Smooth muscle cell (in vitro differentiated cells): Measurements from ENCODE around the gene AGBL5. TPM values are rescaled to one million over a fixed set of nuclear protein-coding genes. Genes with fewer than 3 reads are reported as not detected.

Experiments
- DNase-seq: peaks from one replicate; lab custom pipeline; 2025; ENCODE audit not compliant: unreplicated experiment; lab: John Stamatoyannopoulos, UW
- H2AFZ ChIP-seq: fragments of 200-600 bp; sonication (generic); 2 replicates; pipeline ENCODE4 v1.6.0; 2016; ENCODE audit warnings: antibody characterized with exemption, low read depth, mild to moderate bottlenecking
- H3F3A ChIP-seq: fragments of 200-600 bp; sonication (generic); 2 replicates; pipeline ENCODE4 v1.6.0; 2017; ENCODE audit warnings: antibody characterized with exemption, low read depth
- H3K27ac ChIP-seq: fragments of 200-600 bp; sonication (generic); 2 replicates; pipeline ENCODE4 v1.5.1; 2016; ENCODE audit warnings: low read depth, mild to moderate bottlenecking
- H3K27me3 ChIP-seq: fragments of 200-600 bp; sonication (generic); 2 replicates; pipeline ENCODE4 v1.6.1; 2016; ENCODE audit warnings: low read depth, mild to moderate bottlenecking
- H3K36me3 ChIP-seq: fragments of 200-600 bp; sonication (generic); 2 replicates; pipeline ENCODE4 v1.5.1; 2016; ENCODE audit warnings: low read depth
- H3K4me1 ChIP-seq: fragments of 200-600 bp; sonication (generic); 2 replicates; pipeline ENCODE4 v1.5.1; 2016; ENCODE audit warnings: low read depth
- H3K4me2 ChIP-seq: fragments of 200-600 bp; sonication (generic); 2 replicates; pipeline ENCODE4 v1.6.0; 2016; ENCODE audit warnings: mild to moderate bottlenecking
- H3K4me3 ChIP-seq: fragments of 200-600 bp; sonication (generic); 2 replicates; pipeline ENCODE4 v1.5.1; 2016; ENCODE audit warnings: mild to moderate bottlenecking
- H3K79me2 ChIP-seq: fragments of 200-600 bp; sonication (generic); 2 replicates; pipeline ENCODE4 v1.6.0; 2016; ENCODE audit warnings: low read depth, mild to moderate bottlenecking
- H3K9ac ChIP-seq: fragments of 200-600 bp; sonication (generic); 2 replicates; pipeline ENCODE4 v1.6.0; 2016; ENCODE audit warnings: low read depth
- H3K9me3 ChIP-seq: fragments of 200-600 bp; sonication (generic); replicated peaks from 2 replicates; pipeline ENCODE4 v1.5.1; 2016; ENCODE audit warnings: low read depth
- H4K20me1 ChIP-seq: fragments of 200-600 bp; sonication (generic); 2 replicates; pipeline ENCODE4 v1.6.0; 2016; ENCODE audit warnings: low read depth
- CTCF ChIP-seq: fragments of 200-600 bp; sonication (generic); IDR thresholded peaks from 2 replicates; pipeline ENCODE4 v1.5.1; 2017; ENCODE audit warnings: borderline replicate concordance, mild to moderate bottlenecking, antibody characterized with exemption; ENCODE audit not compliant: insufficient read depth, poor library complexity, severe bottlenecking
- WGBS: methylation state at CpG from one replicate; pipeline ENCODE4 v1.1.7; 2016; ENCODE audit warnings: low lambda C conversion rate; 5-methylcytosine and 5-hydroxymethylcytosine counted together
- polyA plus RNA-seq: library from polyadenylated mRNA; unstranded; fragments of >200 nt; fragmentation: Nextera tagmentation; extraction: Ambion mirVana; gene quantifications from 2 replicates; pipeline ENCODE4 v1.2.1, GENCODE V29; 2016
- total RNA-seq: library from RNA; depleted of rRNA; stranded (reverse); fragments of >200 nt; gene quantifications from 2 replicates; pipeline ENCODE4 v1.2.3, GENCODE V29; 2014

Gene AGBL5
- total and polyA plus RNA-seq, 2 experiments from 2014 or later = 13.7 to 17.1 TPM

- H3K4me2 ChIP-seq = no peak overlapping the region
- no peak overlapping the region for H3K4me3 ChIP-seq
- 99% methylated on average over 4 of the region's 4 CpGs for WGBS
- no peaks in the 10 kb centered on the region for H3K36me3 ChIP-seq
- H3K79me2 ChIP-seq = no peaks in the 10 kb centered on the region
- H3K27me3 ChIP-seq = no peaks in the 10 kb centered on the region
- H3K4me1 ChIP-seq = no peaks in the 10 kb centered on the region
- no peak for TF ChIP-seq CTCF
- H3K9ac ChIP-seq = no peak overlapping the region
- H3K27ac ChIP-seq = no peak overlapping the region
- no peaks in the 10 kb centered on the region for H3K9me3 ChIP-seq
- no peak overlapping the region for H2AFZ ChIP-seq
- peaks cover 4% of the 10 kb centered on the region for H3F3A ChIP-seq
- no peak for DNase-seq
- peaks cover 55% of the 10 kb centered on the region for H4K20me1 ChIP-seq
Measured at GRCh38 chr2:27013738-27014137, 37.7 kb upstream of the AGBL5 start.

- peak overlapping the region; percentile 37 for H3K27ac ChIP-seq
- WGBS = 66% methylated on average over 8 of the region's 8 CpGs
- H3K4me1 ChIP-seq = no peaks in the 10 kb centered on the region
- TF ChIP-seq CTCF = no peak
- no peak overlapping the region for H3K4me3 ChIP-seq
- no peak overlapping the region for H2AFZ ChIP-seq
- H3K27me3 ChIP-seq = no peaks in the 10 kb centered on the region
- no peaks in the 10 kb centered on the region for H3K36me3 ChIP-seq
- H3K9me3 ChIP-seq = no peaks in the 10 kb centered on the region
- H4K20me1 ChIP-seq = peaks cover 61% of the 10 kb centered on the region
- no peak overlapping the region for H3K9ac ChIP-seq
- no peaks in the 10 kb centered on the region for H3K79me2 ChIP-seq
- H3F3A ChIP-seq = peaks cover 4% of the 10 kb centered on the region
- DNase-seq = no peak
- peak overlapping the region; percentile 49 for H3K4me2 ChIP-seq
Measured at GRCh38 chr2:27014771-27015433, 36.6 kb upstream of the AGBL5 start.

- Histone ChIP-seq H3K79me2 (no peaks in the 10 kb centered on the region), H3K36me3 (no peaks in the 10 kb centered on the region), H2AFZ (no peak overlapping the region), H4K20me1 (peaks cover 68% of the 10 kb centered on the region), H3K27ac (no peak overlapping the region), H3K9me3 (no peaks in the 10 kb centered on the region), H3K27me3 (no peaks in the 10 kb centered on the region), H3K4me1 (no peaks in the 10 kb centered on the region), H3K4me2 (no peak overlapping the region), H3K4me3 (no peak overlapping the region), H3K9ac (no peak overlapping the region), H3F3A (peaks cover 7% of the 10 kb centered on the region)
- peak; percentile 70 for TF ChIP-seq CTCF
- WGBS = 71% methylated on average over 3 of the region's 3 CpGs
- no peak for DNase-seq
Measured at GRCh38 chr2:27016801-27017325, 34.6 kb upstream of the AGBL5 start.

GRCh38 chr2:27018142-27018541 lies 33.3 kb upstream of the AGBL5 start:
- H3K27ac ChIP-seq = no peak overlapping the region

More at GRCh38 chr2:27018142-27018541, 33.3 kb upstream of the AGBL5 start:
- Histone ChIP-seq H3K4me3 (no peak overlapping the region), H4K20me1 (peaks cover 73% of the 10 kb centered on the region), H2AFZ (no peak overlapping the region), H3K9me3 (no peaks in the 10 kb centered on the region), H3K27me3 (no peaks in the 10 kb centered on the region), H3F3A (peaks cover 13% of the 10 kb centered on the region), H3K4me1 (no peaks in the 10 kb centered on the region), H3K79me2 (no peaks in the 10 kb centered on the region), H3K36me3 (no peaks in the 10 kb centered on the region), H3K4me2 (no peak overlapping the region), H3K9ac (no peak overlapping the region)
- WGBS = 82% methylated on average over 3 of the region's 3 CpGs
- TF ChIP-seq CTCF = no peak
- DNase-seq = no peak
